ENCODE data around the gene PTPRT.

The PTPRT gene

GRCh38 chr20:42392442-42392841 is 797.3 kb downstream of the PTPRT start:
- Histone ChIP-seq H2AFZ (ENCODE audit: low read depth, low read length) (no peak overlapping the region), H3K4me3 (ENCODE audit: insufficient read depth in 1 of 2, low read depth in 1 of 2, low read length in 2 of 2) (no peak overlapping the region), H3K79me1 (replicated peaks; ENCODE audit: low read length, poor library complexity, severe bottlenecking) (no peaks in the 10 kb centered on the region), H2BK12ac (ENCODE audit: low read length in 2 of 2) (no peak overlapping the region), H3K4me2 (ENCODE audit: low read length, poor library complexity, severe bottlenecking) (no peak overlapping the region), H3K18ac (ENCODE audit: low read depth in 1 of 2, low read length in 2 of 2) (no peak overlapping the region), H3K27ac (ENCODE audit: low read length, poor library complexity, severe bottlenecking) (no peak overlapping the region), H3K9ac (ENCODE audit: low read length) (no peak overlapping the region), H2AK5ac (ENCODE audit: low read length, severe bottlenecking) (no peak overlapping the region), H2BK120ac (ENCODE audit: low read depth, low read length) (no peak overlapping the region), H3K4ac (ENCODE audit: low read depth in 1 of 2, low read length in 2 of 2) (no peak overlapping the region), H3K23ac (ENCODE audit: low read length in 2 of 2) (no peak overlapping the region), H2BK15ac (ENCODE audit: low read depth, poor library complexity, severe bottlenecking) (no peak overlapping the region), H4K91ac (ENCODE audit: low read length) (no peak overlapping the region), H2BK5ac (ENCODE audit: low read depth, low read length, poor library complexity, severe bottlenecking) (no peak overlapping the region), H4K8ac (ENCODE audit: low read length) (no peak overlapping the region), H3K36me3 (ENCODE audit: control insufficient read depth in 1 of 2, insufficient read depth in 2 of 2, low read depth in 1 of 2, low read length in 2 of 2) (no peaks in the 10 kb centered on the region), H3K9me3 (ENCODE audit: control insufficient read depth, low read length) (peaks cover 5% of the 10 kb centered on the region), H3K4me1 (ENCODE audit: control insufficient read depth, insufficient read depth, low read depth, low read length) (no peaks in the 10 kb centered on the region), H3K14ac (ENCODE audit: low read length in 2 of 2) (no peak overlapping the region), H3K27me3 (ENCODE audit: control insufficient read depth in 1 of 2, insufficient read depth in 1 of 2, low read length in 2 of 2) (no peaks in the 10 kb centered on the region)
- no peak for DNase-seq
- 17% methylated on average over 1 of the region's 2 CpGs for WGBS

- Histone ChIP-seq H4K8ac (ENCODE audit: low read length) (no peak overlapping the region), H2BK12ac (ENCODE audit: low read length in 2 of 2) (no peak overlapping the region), H4K91ac (ENCODE audit: low read length) (no peak overlapping the region), H3K27me3 (ENCODE audit: control insufficient read depth in 1 of 2, insufficient read depth in 1 of 2, low read length in 2 of 2) (no peaks in the 10 kb centered on the region), H3K4me1 (ENCODE audit: control insufficient read depth, insufficient read depth, low read depth, low read length) (no peaks in the 10 kb centered on the region), H3K4ac (ENCODE audit: low read depth in 1 of 2, low read length in 2 of 2) (no peak overlapping the region), H3K4me3 (ENCODE audit: insufficient read depth in 1 of 2, low read depth in 1 of 2, low read length in 2 of 2) (no peak overlapping the region), H3K23ac (ENCODE audit: low read length in 2 of 2) (no peak overlapping the region), H3K14ac (ENCODE audit: low read length in 2 of 2) (no peak overlapping the region), H2BK120ac (ENCODE audit: low read depth, low read length) (no peak overlapping the region), H3K36me3 (ENCODE audit: control insufficient read depth in 1 of 2, insufficient read depth in 2 of 2, low read depth in 1 of 2, low read length in 2 of 2) (no peaks in the 10 kb centered on the region), H2BK15ac (ENCODE audit: low read depth, poor library complexity, severe bottlenecking) (no peak overlapping the region), H3K79me1 (replicated peaks; ENCODE audit: low read length, poor library complexity, severe bottlenecking) (no peaks in the 10 kb centered on the region), H2BK5ac (ENCODE audit: low read depth, low read length, poor library complexity, severe bottlenecking) (no peak overlapping the region), H3K18ac (ENCODE audit: low read depth in 1 of 2, low read length in 2 of 2) (no peak overlapping the region), H3K9ac (ENCODE audit: low read length) (no peak overlapping the region), H3K27ac (ENCODE audit: low read length, poor library complexity, severe bottlenecking) (no peak overlapping the region), H2AK5ac (ENCODE audit: low read length, severe bottlenecking) (no peak overlapping the region), H3K9me3 (ENCODE audit: control insufficient read depth, low read length) (peaks cover 5% of the 10 kb centered on the region), H3K4me2 (ENCODE audit: low read length, poor library complexity, severe bottlenecking) (no peak overlapping the region), H2AFZ (ENCODE audit: low read depth, low read length) (no peak overlapping the region)
- WGBS, result 59% methylated on average over 3 of the region's 3 CpGs
- DNase-seq, result no peak
Measured at GRCh38 chr20:42391807-42392206, 797.9 kb downstream of the PTPRT start.

- Histone ChIP-seq H3K4ac (ENCODE audit: low read depth in 1 of 2, low read length in 2 of 2) (no peak overlapping the region), H3K36me3 (ENCODE audit: control insufficient read depth in 1 of 2, insufficient read depth in 2 of 2, low read depth in 1 of 2, low read length in 2 of 2) (no peaks in the 10 kb centered on the region), H2AFZ (ENCODE audit: low read depth, low read length) (no peak overlapping the region)
Measured at GRCh38 chr20:42380287-42380686, 809.4 kb downstream of the PTPRT start.

GRCh38 chr20:42379385-42379784 is 810.3 kb downstream of the PTPRT start:
- H3K36me3 ChIP-seq (ENCODE audit: control insufficient read depth in 1 of 2, insufficient read depth in 2 of 2, low read depth in 1 of 2, low read length in 2 of 2), result no peaks in the 10 kb centered on the region
- no peaks in the 10 kb centered on the region for H3K4me1 ChIP-seq (ENCODE audit: control insufficient read depth, insufficient read depth, low read depth, low read length)
- H3K4ac ChIP-seq (ENCODE audit: low read depth in 1 of 2, low read length in 2 of 2), result no peak overlapping the region
- no peak overlapping the region for H3K18ac ChIP-seq (ENCODE audit: low read depth in 1 of 2, low read length in 2 of 2)
- no peak overlapping the region for H2BK5ac ChIP-seq (ENCODE audit: low read depth, low read length, poor library complexity, severe bottlenecking)
- no peaks in the 10 kb centered on the region for H3K79me1 ChIP-seq (replicated peaks; ENCODE audit: low read length, poor library complexity, severe bottlenecking)
- H4K91ac ChIP-seq (ENCODE audit: low read length), result no peak overlapping the region
- 37% methylated on average over 4 of the region's 4 CpGs for WGBS
- H3K4me2 ChIP-seq (ENCODE audit: low read length, poor library complexity, severe bottlenecking), result no peak overlapping the region
- H3K14ac ChIP-seq (ENCODE audit: low read length in 2 of 2), result no peak overlapping the region
- H3K27ac ChIP-seq (ENCODE audit: low read length, poor library complexity, severe bottlenecking), result no peak overlapping the region
- H2BK15ac ChIP-seq (ENCODE audit: low read depth, poor library complexity, severe bottlenecking), result no peak overlapping the region
- no peak overlapping the region for H4K8ac ChIP-seq (ENCODE audit: low read length)
- H3K23ac ChIP-seq (ENCODE audit: low read length in 2 of 2), result no peak overlapping the region
- H3K9ac ChIP-seq (ENCODE audit: low read length), result no peak overlapping the region
- H2AK5ac ChIP-seq (ENCODE audit: low read length, severe bottlenecking), result no peak overlapping the region
- no peak for DNase-seq
- no peaks in the 10 kb centered on the region for H3K9me3 ChIP-seq (ENCODE audit: control insufficient read depth, low read length)
- H3K4me3 ChIP-seq (ENCODE audit: insufficient read depth in 1 of 2, low read depth in 1 of 2, low read length in 2 of 2), result no peak overlapping the region
- H2BK120ac ChIP-seq (ENCODE audit: low read depth, low read length), result no peak overlapping the region
- no peaks in the 10 kb centered on the region for H3K27me3 ChIP-seq (ENCODE audit: control insufficient read depth in 1 of 2, insufficient read depth in 1 of 2, low read length in 2 of 2)
- H2AFZ ChIP-seq (ENCODE audit: low read depth, low read length), result no peak overlapping the region
- H2BK12ac ChIP-seq (ENCODE audit: low read length in 2 of 2), result no peak overlapping the region

More at GRCh38 chr20:42380287-42380686, 809.4 kb downstream of the PTPRT start:
- H3K4me2 ChIP-seq (ENCODE audit: low read length, poor library complexity, severe bottlenecking), result no peak overlapping the region
- no peak overlapping the region for H2AK5ac ChIP-seq (ENCODE audit: low read length, severe bottlenecking)
- H3K27me3 ChIP-seq (ENCODE audit: control insufficient read depth in 1 of 2, insufficient read depth in 1 of 2, low read length in 2 of 2), result no peaks in the 10 kb centered on the region
- no peak overlapping the region for H3K23ac ChIP-seq (ENCODE audit: low read length in 2 of 2)
- WGBS, result 70% methylated on average over 3 of the region's 4 CpGs
- H2BK15ac ChIP-seq (ENCODE audit: low read depth, poor library complexity, severe bottlenecking), result no peak overlapping the region
- H3K79me1 ChIP-seq (replicated peaks; ENCODE audit: low read length, poor library complexity, severe bottlenecking), result no peaks in the 10 kb centered on the region
- H3K4me1 ChIP-seq (ENCODE audit: control insufficient read depth, insufficient read depth, low read depth, low read length), result no peaks in the 10 kb centered on the region
- no peak overlapping the region for H2BK120ac ChIP-seq (ENCODE audit: low read depth, low read length)
- no peak overlapping the region for H2BK12ac ChIP-seq (ENCODE audit: low read length in 2 of 2)
- no peak overlapping the region for H3K27ac ChIP-seq (ENCODE audit: low read length, poor library complexity, severe bottlenecking)
- no peak overlapping the region for H4K8ac ChIP-seq (ENCODE audit: low read length)
- H3K9ac ChIP-seq (ENCODE audit: low read length), result no peak overlapping the region
- no peak overlapping the region for H2BK5ac ChIP-seq (ENCODE audit: low read depth, low read length, poor library complexity, severe bottlenecking)
- no peak for DNase-seq
- no peak overlapping the region for H3K14ac ChIP-seq (ENCODE audit: low read length in 2 of 2)
- H4K91ac ChIP-seq (ENCODE audit: low read length), result no peak overlapping the region
- no peak overlapping the region for H3K4me3 ChIP-seq (ENCODE audit: insufficient read depth in 1 of 2, low read depth in 1 of 2, low read length in 2 of 2)
- no peak overlapping the region for H3K18ac ChIP-seq (ENCODE audit: low read depth in 1 of 2, low read length in 2 of 2)
- no peaks in the 10 kb centered on the region for H3K9me3 ChIP-seq (ENCODE audit: control insufficient read depth, low read length)
